Measurements from ENCODE around the gene ZC3HAV1L. TPM values are rescaled to one million over a fixed set of nuclear protein-coding genes. Genes with fewer than 3 reads are reported as not detected.

The ZC3HAV1L gene
- total and polyA plus RNA-seq, 2 experiments from 2014 or later: 9.8 to 10.9 TPM

Other genes with a start within 250 kb of the ZC3HAV1L start
- gene TMEM213, start 238.0 kb downstream of the ZC3HAV1L start, total RNA-seq (2014; rRNA removed; shearing (Covaris generic)): not detected in 2 replicates
- not detected in 2 replicates for gene TMEM213, start 238.0 kb downstream of the ZC3HAV1L start, polyA plus RNA-seq (2016; fragmentation: Nextera tagmentation; extraction: Ambion mirVana)
- 0.43 and 1.4 TPM in 2 replicates for gene ATP6V0A4, start 237.8 kb downstream of the ZC3HAV1L start, total RNA-seq (2014; rRNA removed; shearing (Covaris generic))
- 0.35 and 0.43 TPM in 2 replicates for gene ATP6V0A4, start 237.8 kb downstream of the ZC3HAV1L start, polyA plus RNA-seq (2016; fragmentation: Nextera tagmentation; extraction: Ambion mirVana)
- 3.0 and 4.2 TPM in 2 replicates for gene KIAA1549, start 54.7 kb downstream of the ZC3HAV1L start, total RNA-seq (2014; rRNA removed; shearing (Covaris generic))
- gene KIAA1549, start 54.7 kb downstream of the ZC3HAV1L start, polyA plus RNA-seq (2016; fragmentation: Nextera tagmentation; extraction: Ambion mirVana): 2.1 and 2.2 TPM in 2 replicates
- 30.5 and 36.4 TPM in 2 replicates for gene ZC3HAV1, start 73.7 kb upstream of the ZC3HAV1L start, total RNA-seq (2014; rRNA removed; shearing (Covaris generic))
- 28.8 and 29.9 TPM in 2 replicates for gene ZC3HAV1, start 73.7 kb upstream of the ZC3HAV1L start, polyA plus RNA-seq (2016; fragmentation: Nextera tagmentation; extraction: Ambion mirVana)
- 3.2 and 3.8 TPM in 2 replicates for gene UBN2, start 195.2 kb upstream of the ZC3HAV1L start, total RNA-seq (2014; rRNA removed; shearing (Covaris generic))
- 1.0 and 1.2 TPM in 2 replicates for gene UBN2, start 195.2 kb upstream of the ZC3HAV1L start, polyA plus RNA-seq (2016; fragmentation: Nextera tagmentation; extraction: Ambion mirVana)